HL-60/S4 treated with retinoic acid at 250 ng/mL for 4 days and 3 days (cell line): ENCODE measurements around the gene MAP9.
"Not testable (repeated sequence)": the region's sequence is repeated elsewhere in the genome, so short reads cannot be mapped to it uniquely, and the experiment has no call there.

ENCODE experiments used
- in situ Hi-C: fragments of 300-500 bp; cut with MboI; formaldehyde crosslinking; loops from 2 replicates; pipeline ENCODE4 v1.7.0; 2022; ENCODE audit warnings: low sequenced_read_pairs

The MAP9 gene

DNA sequence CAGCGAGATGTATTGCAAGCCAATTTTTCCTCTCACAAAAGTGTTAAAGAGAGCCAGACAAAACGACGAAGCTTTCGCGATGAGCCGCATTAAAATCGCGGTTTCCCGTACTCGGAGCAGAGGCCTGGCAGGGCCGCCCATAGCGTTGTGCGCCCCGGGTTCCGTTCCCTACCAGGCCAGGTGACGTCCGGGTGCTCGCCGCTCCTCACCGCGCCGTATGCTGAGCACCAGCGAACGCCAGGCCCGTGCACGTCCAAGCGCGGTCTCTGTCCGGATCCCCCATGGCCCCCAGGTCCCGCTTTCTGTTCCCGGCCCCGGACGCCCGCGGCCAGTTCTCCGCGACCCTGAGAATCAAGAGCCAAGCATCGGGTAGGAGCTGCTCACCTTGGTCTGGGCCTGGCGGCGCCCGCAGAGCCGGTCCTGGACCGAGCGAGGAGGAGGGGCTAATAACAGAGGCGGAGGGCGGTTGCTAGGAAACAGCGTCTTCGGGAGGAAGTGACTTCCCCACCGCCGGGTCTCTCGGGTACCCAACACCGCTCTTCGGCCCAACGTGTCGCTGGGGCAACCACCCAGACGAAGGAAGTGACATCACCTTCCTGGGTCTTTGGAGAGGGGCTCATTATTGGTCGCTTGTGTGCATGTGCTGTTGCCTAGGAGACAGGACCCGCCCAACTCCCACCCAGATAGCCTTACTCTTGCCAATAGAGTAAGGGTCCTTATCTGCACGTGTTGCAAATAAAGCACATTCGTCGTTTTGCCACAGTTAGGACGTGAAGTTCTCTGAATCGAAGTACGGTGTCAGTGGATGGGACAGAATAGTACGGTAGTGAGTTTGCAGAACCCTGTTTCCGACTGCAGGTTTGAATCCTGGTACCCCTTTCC lies at the start of gene MAP9:
MAP9 (minus strand) TSS at position 579 of the 882 bp plus-strand sequence. CDS start 1,115 bp downstream, outside the sequence.
- in situ Hi-C loops: no loop called here

DNA sequence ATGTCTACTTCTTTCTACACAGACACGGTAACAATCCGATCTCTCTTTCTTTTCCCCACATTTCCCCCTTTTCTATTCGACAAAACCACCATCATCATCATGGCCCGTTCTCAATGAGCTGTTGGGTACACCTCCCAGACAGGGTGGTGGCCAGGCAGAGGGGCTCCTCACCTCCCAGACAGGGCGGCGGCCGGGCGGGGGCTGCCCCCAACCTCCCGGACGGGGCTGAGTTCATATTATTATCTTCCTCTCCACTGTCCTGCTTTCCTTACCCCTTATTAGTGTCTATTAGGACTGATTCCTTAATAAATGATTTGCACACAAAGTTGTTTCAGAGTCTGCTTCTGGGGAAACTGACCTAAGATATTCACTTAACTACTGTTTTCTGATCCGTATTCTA lies 48.0 kb upstream of the MAP9 start:
- in situ Hi-C loops: not testable (repeated sequence)

DNA sequence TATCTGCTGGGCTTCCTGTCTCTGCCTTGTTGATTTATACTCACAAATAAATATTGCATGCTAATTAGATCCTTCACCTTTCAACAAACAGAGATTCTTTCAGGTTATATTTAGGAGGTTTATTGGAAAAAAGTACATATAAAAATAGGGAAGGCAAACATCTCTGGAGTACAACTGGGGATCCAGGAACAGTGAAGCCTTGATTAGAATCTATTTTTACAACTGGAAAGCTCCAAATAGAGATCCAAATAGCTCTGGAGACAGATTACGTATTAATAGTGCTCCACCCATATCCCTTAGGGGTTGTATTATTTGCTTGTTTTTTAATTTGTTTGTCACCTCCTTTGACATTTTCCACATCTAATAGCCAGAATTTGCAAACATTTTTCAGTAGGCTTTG lies 46.9 kb upstream of the MAP9 start:
- in situ Hi-C loops: no loop called here

DNA sequence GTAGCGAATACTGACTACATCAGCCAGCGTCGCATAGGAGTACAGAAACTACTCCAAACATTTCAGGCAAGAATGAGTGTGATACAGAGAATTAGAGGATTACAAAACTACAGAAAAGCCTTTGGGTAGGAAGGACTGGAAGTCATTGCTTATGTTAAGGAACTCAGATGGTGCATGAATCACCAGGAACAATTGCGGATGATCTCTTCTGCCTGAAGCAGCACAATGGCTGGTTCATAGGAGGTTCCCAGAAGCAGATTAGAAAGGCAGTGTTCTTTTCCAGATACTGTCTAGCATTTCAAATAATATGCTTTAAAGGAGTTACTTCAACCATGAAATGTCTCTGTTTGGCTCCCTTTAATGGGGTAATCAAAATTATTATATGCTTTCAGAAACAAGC lies 42.5 kb upstream of the MAP9 start:
- in situ Hi-C loops: no loop called here

DNA sequence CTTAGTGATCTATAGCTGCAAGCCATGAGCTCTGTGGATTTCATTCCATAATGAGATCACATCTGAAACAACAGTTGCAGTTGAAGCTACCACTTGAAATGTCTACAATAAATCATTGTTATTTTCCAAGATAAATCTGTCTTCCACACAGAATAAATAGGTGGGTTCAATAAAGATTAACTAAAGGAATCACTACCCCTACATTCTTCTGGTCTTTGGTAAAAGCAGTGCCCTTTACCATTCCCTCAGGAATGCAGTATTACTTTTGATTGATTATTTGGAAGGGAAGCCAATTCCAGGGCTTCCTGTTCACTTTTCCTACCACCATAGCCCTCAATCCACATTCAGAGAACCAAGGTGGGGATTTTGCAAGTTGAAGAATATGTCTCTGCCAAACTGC lies 38.9 kb upstream of the MAP9 start:
- in situ Hi-C loops: no loop called here

DNA sequence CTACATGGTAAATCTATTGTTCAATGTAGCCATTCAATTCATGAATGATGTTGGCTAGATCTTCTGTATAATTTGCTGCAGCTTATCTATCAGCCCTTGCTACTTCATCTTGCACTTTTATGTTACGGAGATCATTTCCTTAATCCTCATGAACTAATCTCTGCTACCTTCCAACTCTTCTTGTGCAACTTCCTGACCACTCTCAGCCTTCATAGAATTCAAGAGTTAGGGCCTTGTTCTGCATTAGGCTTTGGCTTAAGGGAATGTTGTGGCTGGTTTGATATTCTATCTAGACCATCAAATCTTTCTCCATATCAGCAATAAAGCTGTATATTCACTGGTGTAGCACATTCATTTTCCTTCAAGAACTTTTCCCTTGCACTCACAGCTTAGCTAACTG lies 36.7 kb upstream of the MAP9 start:
- in situ Hi-C loops: no loop called here

DNA sequence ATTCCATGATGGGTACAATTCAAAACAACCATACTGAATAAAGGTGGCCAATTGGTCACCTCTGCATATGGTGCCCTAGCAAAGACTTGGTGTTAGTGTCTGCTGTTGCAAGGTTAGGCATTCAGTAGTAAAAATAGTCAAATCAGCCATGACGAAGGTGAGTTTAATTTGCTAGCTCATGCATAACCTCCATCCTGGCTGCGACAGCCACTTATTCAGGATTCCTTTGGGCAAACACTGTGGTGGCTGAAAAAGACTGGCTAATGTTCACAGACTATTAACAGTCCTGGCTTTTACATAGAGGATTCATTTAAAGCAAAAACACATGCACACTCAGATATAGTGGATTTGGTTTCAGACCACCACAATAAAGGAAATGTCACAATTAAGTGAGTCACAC lies 34.8 kb upstream of the MAP9 start:
- in situ Hi-C loops: no loop called here

DNA sequence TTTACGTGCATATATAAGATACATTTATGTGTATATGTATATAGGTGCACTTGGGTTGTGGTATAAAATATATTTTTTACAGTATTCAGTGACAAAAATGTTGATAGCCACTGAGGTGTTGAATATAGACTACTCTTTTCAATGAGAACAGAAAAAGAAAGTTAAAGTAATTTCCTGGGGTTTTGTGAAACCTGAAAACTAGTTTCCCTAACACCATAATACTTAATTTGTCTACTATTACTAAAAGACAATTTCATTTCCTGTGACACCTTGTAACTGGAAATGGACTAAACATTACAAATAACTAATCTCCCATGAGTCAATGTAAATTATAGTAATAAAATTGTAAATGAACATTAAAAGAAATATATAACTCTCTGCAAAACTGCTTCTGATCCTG lies 32.0 kb upstream of the MAP9 start:
- in situ Hi-C loops: no loop called here

DNA sequence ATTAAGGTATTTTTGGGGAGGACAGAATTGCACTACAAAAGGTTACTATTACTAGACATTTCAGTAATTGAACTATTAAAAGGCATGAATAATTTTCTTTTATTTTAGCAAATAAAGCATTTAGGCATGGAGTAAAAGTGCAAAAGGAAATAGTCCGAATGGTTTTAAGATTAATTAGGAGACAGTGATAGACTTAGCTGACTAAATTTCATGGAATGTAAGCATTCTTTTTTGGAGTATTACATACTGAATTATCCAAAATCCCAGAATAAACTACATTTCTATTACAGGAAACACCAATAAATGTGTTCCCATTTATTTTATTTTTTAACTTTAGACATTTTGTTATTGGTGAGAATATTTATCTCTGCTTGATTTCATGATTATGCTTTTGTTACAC lies 30.7 kb upstream of the MAP9 start:
- in situ Hi-C loops: no loop called here

DNA sequence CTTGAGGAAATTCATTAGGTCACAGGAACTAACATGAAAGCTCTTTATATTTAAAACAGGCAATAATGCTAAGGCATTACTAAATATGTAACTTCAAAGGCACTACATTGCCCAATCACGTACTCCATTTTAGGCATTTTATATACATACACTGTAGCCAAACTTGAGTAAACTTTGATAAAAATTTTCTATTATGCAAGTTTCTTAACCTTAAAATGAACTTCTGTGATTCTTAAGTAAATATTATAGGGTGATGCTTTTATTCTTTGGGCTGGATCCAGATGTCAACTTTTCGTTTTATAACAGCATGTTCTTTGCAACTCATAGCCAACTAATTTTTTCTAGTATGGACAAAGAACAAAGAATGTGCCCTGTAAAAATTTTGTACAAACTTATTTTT lies 28.3 kb upstream of the MAP9 start:
- in situ Hi-C loops: no loop called here

DNA sequence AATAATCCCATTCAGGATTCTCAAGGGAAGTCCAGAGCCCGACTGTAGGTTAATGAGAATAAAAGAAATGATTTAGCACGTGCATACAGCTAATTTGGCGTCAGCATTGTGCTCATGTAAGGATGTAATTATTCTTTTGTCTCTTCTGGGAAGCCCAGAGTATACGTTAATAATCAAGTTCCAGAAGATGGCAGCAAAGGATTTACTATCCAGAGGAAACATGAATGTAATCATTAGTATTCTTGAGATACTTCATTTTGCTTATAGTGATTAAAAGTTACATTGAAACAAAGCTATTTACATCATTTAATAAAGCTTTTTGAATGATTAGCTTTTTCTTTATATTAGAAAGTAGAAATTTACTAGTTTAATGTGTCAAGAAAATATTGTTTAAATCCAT lies 27.1 kb upstream of the MAP9 start:
- in situ Hi-C loops: no loop called here

DNA sequence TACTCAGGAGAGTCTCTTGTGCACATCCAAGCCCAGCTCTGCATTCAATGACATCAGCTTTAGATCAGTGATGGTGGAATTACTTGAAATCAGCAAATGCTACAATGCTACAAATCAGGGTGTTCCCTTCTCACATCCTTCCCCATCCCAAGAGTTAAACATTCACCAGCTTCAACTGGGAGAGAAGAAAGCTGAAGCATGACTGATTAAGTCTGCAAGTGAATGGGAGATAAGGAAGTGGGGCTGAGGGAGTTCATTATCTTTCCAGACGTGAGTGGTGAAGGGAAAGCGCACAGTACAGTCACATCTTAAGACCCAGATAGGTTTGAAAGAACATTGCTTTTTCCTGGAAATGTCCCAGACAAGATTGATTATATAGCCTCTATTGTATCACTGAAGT lies 26.2 kb upstream of the MAP9 start:
- in situ Hi-C loops: no loop called here

DNA sequence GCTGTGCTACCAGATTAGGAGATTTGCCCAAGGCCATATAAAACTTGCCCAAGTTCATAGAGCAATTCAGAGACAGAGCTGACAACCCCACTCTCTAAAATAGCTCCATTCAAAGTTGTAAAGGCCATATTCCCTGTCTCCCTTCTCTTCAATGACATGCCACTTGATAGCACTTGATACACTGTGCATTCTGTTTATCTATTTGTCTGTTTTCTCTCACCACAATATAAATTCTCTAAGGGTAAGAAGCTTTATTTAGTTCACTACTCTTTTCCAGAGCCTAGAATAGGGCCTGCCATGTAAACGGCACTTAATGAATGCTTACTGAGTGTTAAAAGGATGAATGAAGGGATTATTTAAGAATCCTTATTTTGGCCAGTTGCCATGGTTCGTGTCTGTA lies 24.1 kb upstream of the MAP9 start:
- in situ Hi-C loops: no loop called here

DNA sequence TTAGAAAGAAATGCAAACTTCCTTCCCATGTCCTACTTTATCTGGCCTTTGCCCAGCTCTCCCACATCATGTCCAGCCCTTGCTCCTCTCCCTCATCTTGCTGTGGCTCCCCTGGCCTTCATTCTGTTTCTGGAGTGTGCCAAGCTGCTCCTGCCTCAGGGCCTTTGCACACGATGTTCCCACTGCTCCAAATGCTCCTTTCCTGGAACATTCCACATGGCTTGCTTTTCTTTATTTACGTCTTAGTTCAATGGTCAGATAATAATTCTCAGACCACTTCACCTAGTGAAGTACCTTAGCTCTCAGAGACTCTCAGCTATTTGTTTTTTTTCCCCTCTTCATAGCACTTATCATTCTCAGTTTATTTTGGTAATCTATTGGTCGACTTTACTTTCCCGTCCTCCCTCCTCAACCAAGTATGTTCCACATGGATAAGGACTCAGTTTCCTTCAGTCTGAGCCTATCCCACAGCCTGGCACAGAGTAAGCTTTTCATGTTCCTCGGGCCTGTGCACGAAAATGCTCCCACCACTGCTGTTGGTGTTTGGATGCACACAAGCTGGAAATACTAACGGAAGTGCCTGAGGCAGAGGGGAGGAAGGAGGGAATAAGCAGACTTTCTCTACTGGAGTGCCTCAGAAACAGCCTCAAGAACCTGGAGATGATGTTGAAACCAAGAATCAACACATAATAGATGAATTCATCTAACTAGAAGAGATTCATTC lies 23.4 kb upstream of the MAP9 start:
- in situ Hi-C loops: no loop called here

DNA sequence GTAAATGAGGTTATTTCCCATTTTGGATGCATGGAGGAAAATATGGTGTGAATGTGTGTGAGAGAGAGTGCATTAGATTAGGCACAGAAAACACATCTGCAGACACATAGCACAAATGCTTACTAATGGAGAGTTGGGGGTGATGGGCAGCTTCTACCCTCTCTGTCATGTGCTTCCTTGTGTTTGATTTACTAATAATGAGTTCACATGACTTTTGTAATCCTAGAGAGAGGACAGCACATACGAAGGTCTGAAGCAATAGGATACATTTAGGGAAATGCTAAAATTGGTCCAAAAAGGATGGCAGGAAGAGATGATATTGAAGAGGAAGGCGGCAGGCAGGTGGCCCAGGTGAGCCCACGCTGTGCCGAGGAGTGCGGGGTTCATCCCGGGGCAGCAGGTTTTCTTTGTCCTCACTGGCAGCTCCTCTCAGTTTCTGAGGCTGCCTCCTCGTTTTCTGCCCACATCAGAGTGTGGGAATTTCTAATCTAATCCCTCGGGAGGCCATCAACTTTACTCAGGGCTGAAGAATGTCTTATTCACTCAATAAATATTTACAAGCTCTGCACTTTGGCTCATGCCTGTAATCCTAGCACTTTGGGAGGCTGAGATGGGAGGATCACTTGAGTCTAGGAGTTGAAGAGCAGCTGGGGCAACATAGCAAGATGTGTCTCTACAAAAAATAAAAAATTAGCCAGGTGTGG lies 15.9 kb upstream of the MAP9 start:
- in situ Hi-C loops: no loop called here

DNA sequence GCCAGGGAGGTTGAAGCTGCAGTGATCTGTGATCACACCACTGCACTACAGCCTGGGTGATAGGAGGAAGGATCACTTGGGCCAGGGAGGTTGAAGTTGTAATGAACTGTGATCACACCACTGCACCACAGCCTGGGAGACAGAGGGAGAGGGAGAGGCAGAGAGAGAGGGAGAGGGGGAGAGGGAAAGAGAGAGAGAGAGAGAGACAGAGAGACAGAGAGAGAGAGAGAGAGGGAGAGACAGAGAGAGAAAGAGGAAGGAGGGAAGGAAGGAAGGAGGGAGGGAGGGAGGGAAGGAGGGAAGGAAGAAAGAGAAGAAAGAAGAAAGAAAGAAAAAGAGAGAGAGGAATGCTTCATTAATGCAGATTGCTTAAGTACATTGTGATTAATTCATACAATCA lies 15.2 kb upstream of the MAP9 start:
- in situ Hi-C loops: no loop called here

DNA sequence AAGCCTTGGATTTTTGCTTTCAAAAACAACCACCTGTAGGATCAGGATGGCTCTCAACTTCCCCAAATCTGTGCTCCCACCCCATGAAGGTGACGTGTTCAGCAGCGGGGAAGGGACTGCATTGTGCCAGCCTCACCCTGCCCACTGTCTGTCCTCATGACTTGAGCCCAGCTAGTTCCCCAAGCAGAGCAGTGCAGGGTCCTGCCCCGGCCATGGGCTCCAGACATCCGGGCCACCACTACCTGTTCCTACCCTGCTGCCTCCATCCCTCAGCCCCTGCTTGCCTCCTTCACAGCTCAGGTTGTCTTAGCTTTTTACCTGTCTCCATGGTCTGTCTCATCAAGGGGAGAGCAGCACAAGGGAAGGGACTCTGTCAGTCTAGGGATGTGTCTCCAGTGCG lies 11.4 kb upstream of the MAP9 start:
- in situ Hi-C loops: no loop called here

DNA sequence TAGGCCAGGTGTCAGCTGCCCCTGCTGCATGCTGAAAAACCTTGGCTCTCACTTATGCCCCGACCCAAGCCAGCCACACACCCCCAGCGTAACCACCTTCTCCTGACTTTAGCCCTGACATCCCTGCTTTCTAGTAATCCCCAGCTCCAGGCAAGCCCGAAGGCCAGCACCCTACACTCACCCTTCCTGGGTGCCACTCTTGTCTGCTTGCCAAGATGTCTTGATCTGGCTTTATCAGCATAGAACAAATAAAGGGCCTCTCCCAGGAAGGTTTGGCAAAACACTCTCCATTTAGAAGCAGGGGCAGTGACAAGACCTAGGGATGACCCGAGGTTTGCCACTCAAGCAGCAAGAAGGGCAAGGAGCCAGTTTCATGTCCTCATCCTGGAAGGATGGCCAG lies 6.8 kb upstream of the MAP9 start:
- in situ Hi-C loops: no loop called here

DNA sequence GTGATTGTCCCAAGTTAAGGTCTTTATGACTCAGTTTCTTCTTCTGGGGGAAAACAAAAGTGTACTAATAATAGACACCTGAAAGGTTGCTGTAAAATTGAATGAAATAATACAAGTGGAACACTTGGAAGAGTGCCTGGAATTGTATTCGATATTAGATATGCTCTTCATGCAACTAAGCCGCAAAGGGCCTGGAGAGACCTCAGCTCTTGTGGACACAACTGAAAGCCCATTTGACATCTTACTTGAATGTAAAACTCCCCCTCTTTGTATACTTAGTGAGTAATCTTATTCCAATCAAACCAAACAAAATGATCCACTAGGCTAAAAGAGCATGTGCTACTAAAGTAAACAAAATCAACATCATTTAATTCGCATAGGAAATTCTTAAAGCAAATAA lies 511 bp upstream of the MAP9 start:
- in situ Hi-C loops: no loop called here

DNA sequence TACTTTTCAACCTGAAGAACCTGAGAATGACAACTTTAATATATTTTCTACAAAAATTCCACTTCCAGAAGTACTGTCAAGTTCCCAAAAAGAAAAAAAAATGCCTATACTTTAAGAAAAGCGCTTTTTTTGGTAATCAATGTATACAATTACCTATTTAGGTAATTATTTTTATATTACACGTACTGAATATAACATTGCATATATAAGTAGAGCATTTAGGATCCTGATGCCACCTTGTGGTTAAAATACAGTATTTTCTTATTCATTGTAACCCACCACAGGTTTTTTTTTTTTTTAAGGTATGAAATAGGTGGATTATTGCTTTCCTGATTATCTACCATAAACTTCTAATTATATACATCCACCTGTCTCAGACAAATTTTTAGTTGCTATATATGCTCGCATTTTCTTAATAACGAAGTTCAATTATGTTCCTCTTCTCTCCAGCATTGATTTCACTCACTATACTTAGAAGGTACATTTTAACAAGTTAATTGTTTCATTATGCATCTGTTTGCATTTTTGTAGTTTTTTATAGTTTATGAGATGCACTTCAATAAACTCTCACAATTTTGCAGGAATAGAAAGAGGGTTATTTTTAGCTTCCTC lies 5.2 kb downstream of the MAP9 start:
- in situ Hi-C loops: no loop called here

DNA sequence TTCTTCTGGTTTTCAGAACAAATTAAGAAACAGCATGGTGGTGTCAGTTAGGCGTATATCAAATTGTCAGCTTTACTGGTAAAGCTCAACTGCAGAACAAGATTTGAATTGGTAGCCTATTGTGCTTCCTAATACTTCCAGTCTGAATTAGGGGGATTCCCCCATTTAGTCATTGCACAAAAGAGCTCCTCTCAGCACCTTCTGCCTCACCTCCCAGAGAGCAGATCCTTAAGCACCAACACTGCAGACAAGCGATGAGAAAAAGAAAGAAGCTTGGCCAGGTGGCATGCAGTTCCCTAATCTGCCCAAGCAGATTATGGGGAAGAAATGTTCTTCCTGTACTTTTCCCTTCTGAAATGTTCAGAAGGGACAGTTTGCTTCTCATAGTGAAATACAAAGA lies 9.2 kb downstream of the MAP9 start:
- in situ Hi-C loops: no loop called here
